Endothelial cell of umbilical vein (primary cell): ENCODE measurements around the gene TMEM89. TPM values are rescaled to one million over a fixed set of nuclear protein-coding genes. Genes with fewer than 3 reads are reported as not detected.

Source experiments
- BruUV-seq: library from RNA; stranded (reverse); fragments of 400-500 nt; replicated peaks from 2 replicates; lab custom pipeline; 2021; lab: Mats Ljungman, UMichigan
- CTCF ChIA-PET: fragments of 300-600, 350-600 bp; sonication (Branson Sonifier 250); formaldehyde crosslinking; loops from one replicate; lab custom pipeline; 2021; ENCODE audit warnings: antibody characterized with exemption, inconsistent platforms; lab: Charles Lee
- POLR2A ChIA-PET: fragments of 300-600, 350-600 bp; sonication (Branson Sonifier 250); formaldehyde crosslinking; loops from one replicate; lab custom pipeline; 2021; ENCODE audit warnings: antibody characterized with exemption, inconsistent platforms; lab: Charles Lee
- DNase-seq: peaks from one replicate; pipeline ENCODE4 v3.0.0-alpha.2; 2011; ENCODE audit warnings: low read depth, low spot score
- FAIRE-seq: peaks from 2 replicates; lab custom pipeline; 2011; peaks lifted over from hg19 to GRCh38; lab: Jason Lieb, UNC
- H2AFZ ChIP-seq: 2 replicates; pipeline ENCODE4 v1.6.0; 2012; ENCODE audit warnings: low read depth, low read length, control low read depth, inconsistent platforms
- H3K27ac ChIP-seq: 2 replicates; pipeline ENCODE4 v1.5.1; 2011; ENCODE audit warnings: low read depth, mild to moderate bottlenecking, control low read depth, low read length, moderate library complexity; ENCODE audit not compliant: insufficient read depth
- H3K27me3 ChIP-seq, 2 experiments: 2 replicates each; pipeline versions ENCODE4 v1.6.0 to v1.6.1; 2011; ENCODE audit warnings: low read length in 2 of 2, mixed read lengths in 1 of 2; ENCODE audit not compliant: control insufficient read depth in 2 of 2, insufficient read depth in 2 of 2
- H3K36me3 ChIP-seq, 2 experiments: 2 replicates in 1 of 2; 3 replicates in 1 of 2; pipeline ENCODE4 v1.5.1; 2011; ENCODE audit warnings: low read length in 2 of 2, mild to moderate bottlenecking in 1 of 2, moderate library complexity in 1 of 2; ENCODE audit not compliant: control insufficient read depth in 2 of 2, insufficient read depth in 2 of 2; ENCODE audit errors: extremely low read depth in 1 of 2
- H3K4me1 ChIP-seq: 3 replicates; pipeline ENCODE4 v1.5.1; 2011; ENCODE audit warnings: mild to moderate bottlenecking, low read length; ENCODE audit not compliant: control insufficient read depth, insufficient read depth; ENCODE audit errors: extremely low read depth
- H3K4me2 ChIP-seq: 2 replicates; pipeline ENCODE4 v1.6.1; 2011; ENCODE audit warnings: low read length, control low read depth, mixed read lengths; ENCODE audit not compliant: insufficient read depth
- H3K4me3 ChIP-seq, 3 experiments: fragments of 200-600 bp in 1 of 3; sonication (generic), shearing (Covaris generic) in 1 of 3; replicated peaks in 1 of 3; 2 replicates each; pipeline ENCODE4 v1.5.1; 2011 to 2016; ENCODE audit warnings: control low read depth in 3 of 3, low read length in 3 of 3, mild to moderate bottlenecking in 2 of 3, inconsistent platforms in 1 of 3, low read depth in 1 of 3, moderate library complexity in 1 of 3; ENCODE audit not compliant: insufficient read depth in 1 of 3
- H3K79me2 ChIP-seq: 2 replicates; pipeline ENCODE4 v1.6.0; 2012; ENCODE audit warnings: low read length, inconsistent platforms; ENCODE audit not compliant: control insufficient read depth, insufficient read depth
- H3K9ac ChIP-seq: replicated peaks from 2 replicates; pipeline ENCODE3; 2011; ENCODE audit warnings: low read length, control low read depth; ENCODE audit not compliant: insufficient read depth; ENCODE audit errors: extremely low read depth
- H3K9me1 ChIP-seq: replicated peaks from 3 replicates; pipeline ENCODE4 v1.6.0; 2011; ENCODE audit warnings: mild to moderate bottlenecking, low read length; ENCODE audit not compliant: control insufficient read depth, insufficient read depth; ENCODE audit errors: extremely low read depth
- H3K9me3 ChIP-seq: replicated peaks from 2 replicates; pipeline ENCODE4 v1.5.1; 2012; ENCODE audit warnings: low read length, inconsistent platforms; ENCODE audit not compliant: control insufficient read depth, insufficient read depth
- H4K20me1 ChIP-seq: replicated peaks from 2 replicates; pipeline ENCODE3; 2011; ENCODE audit warnings: mild to moderate bottlenecking, low read length; ENCODE audit not compliant: control insufficient read depth, insufficient read depth; ENCODE audit errors: extremely low read depth
- EZH2 ChIP-seq: IDR thresholded peaks from 2 replicates; pipeline ENCODE4 v1.6.1; 2012; ENCODE audit warnings: borderline replicate concordance, low read depth, mild to moderate bottlenecking, moderate library complexity, low read length, inconsistent platforms; ENCODE audit not compliant: severe bottlenecking
- FOS ChIP-seq: IDR thresholded peaks from 2 replicates; pipeline ENCODE4 v1.6.1; 2011; ENCODE audit warnings: mild to moderate bottlenecking, low read length, moderate library complexity, borderline replicate concordance; ENCODE audit not compliant: insufficient read depth
- GATA2 ChIP-seq: IDR thresholded peaks from 2 replicates; pipeline ENCODE4 v1.7.0; 2011; ENCODE audit warnings: low read depth, mild to moderate bottlenecking, moderate library complexity, mixed read lengths, low read length; ENCODE audit not compliant: insufficient read length, insufficient read depth
- MYC ChIP-seq: IDR thresholded peaks from one replicate; pipeline ENCODE4 v1.6.1; 2011; ENCODE audit warnings: mild to moderate bottlenecking, low read depth, low read length
- POLR2A ChIP-seq: IDR thresholded peaks from 2 replicates; pipeline ENCODE4 v1.6.1; 2012; ENCODE audit warnings: low read depth, mild to moderate bottlenecking, control low read depth, low read length
- dilution Hi-C: fragments of 300-500 bp; cut with MboI; formaldehyde crosslinking; loops from one replicate; pipeline ENCODE4 v1.15.0; 2019; ENCODE audit warnings: low sequenced_read_pairs; ENCODE audit not compliant: extremely low pct_ligation_motif_present
- intact Hi-C: fragments of 100-400 bp; cut with micrococcal nuclease; formaldehyde crosslinking; loops from one replicate; pipeline ENCODE4 v1.10.0; 2022
- polyA plus RNA-seq, 4 experiments: library from polyadenylated mRNA; depleted of rRNA in 3 of 4; stranded (reverse) in 3 of 4; unstranded in 1 of 4; fragments of >200 nt; gene quantifications; 2 replicates each; pipeline versions ENCODE4 v1.2.1 to v1.2.3, GENCODE V29; 2011 to 2012; ENCODE audit warnings: missing spikeins in 1 of 4
- total RNA-seq: library from RNA; stranded (reverse); gene quantifications from 2 replicates; pipeline ENCODE4 v1.2.3, GENCODE V29; 2021

The TMEM89 gene
- total and polyA plus RNA-seq, 2 donors (not counting 3 experiments of a cell fraction or from before 2014, with no cell fraction given): not detected

DNA sequence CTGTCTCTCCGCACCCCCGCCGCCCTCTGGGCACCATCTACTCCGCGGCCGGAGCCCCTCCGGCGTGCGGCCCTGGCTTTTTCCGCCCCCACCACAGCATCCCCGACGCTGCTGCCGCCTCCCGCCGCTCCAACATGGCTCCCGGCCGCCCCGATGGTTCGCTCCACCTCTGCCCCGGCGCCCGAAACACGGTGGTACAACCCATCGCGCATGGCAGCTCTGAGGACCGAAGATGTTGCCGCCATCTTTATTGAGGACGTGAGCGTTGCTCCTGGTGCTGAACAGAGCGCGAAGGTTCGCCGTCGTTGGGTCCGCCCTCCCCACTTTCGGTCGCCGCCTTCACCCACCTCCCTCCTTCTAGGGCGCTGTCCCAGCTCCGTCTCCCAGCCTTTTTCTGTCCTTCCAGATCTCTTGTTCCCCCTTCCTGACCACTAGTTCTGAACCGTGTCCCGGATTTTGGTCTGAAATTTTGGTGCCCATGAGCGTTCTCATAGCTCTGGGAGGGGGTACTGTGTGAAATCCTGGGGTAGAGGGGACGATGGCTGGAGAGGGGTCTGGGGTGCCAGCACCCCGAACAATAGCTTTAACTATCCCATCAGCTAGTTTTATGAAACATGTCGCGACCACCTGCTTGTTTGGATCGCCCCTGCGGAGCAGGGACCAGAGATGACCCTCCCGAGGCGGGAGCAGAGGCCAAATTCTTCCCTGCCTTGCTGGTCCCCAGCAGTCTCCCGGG, 41.4 kb upstream of the TMEM89 start, which contains the start of gene CELSR3:
TSS of gene CELSR3 (minus strand) at position 134 of the 736 bp plus-strand sequence. CDS start 252 bp downstream, outside the sequence.
- POLR2A ChIA-PET: interaction anchor here (1.3 kb wide), 1 partner anchor 106 kb away, joined by 3 read pairs; the partner anchor contains the start of gene PFKFB4
- BruUV-seq: TSS peak; percentile 71
- Histone ChIP-seq H3K4me1 (peaks cover 6% of the 10 kb centered on the region), H3K79me2 (no peaks in the 10 kb centered on the region), H4K20me1 (no peaks in the 10 kb centered on the region), H3K36me3 (no peaks in the 10 kb centered on the region), H3K9me3 (no peaks in the 10 kb centered on the region), H3K9ac (peak within 1 kb of the TSS; percentile 59), H2AFZ (peak within 1 kb of the TSS; percentile 77), H3K27ac (peak within 1 kb of the TSS; percentile 72), H3K4me2 (peak within 1 kb of the TSS; percentile 60), H3K27me3 (peaks cover 8 to 10% of the 10 kb centered on the region in 2 experiments), H3K9me1 (no peaks in the 10 kb centered on the region), H3K4me3 (peak within 1 kb of the TSS; percentile 28 to 42 (median 28))
- intact Hi-C loops: loop anchor here (1.0 kb wide), 1 partner anchor 28 kb away; the partner anchor contains the start of gene SLC26A6
- CTCF ChIA-PET: interaction anchor here (0.8 to 3.5 kb wide), 9 partner anchors 11 to 226 kb away, joined by 3 to 20 read pairs (median 4); partner anchors contain the start of genes IP6K2, NCKIPSD, SLC26A6 and UQCRC1
- DNase-seq (peak; percentile 47), FAIRE-seq (peak; percentile 80)
- TF ChIP-seq POLR2A (no peak), MYC (no peak), EZH2 (peak; percentile 60), FOS (no peak), GATA2 (no peak)
- dilution Hi-C loops: no loop called here
